Stimulated activated naive CD8-positive, alpha-beta T cell treated with anti-CD3 and anti-CD28 coated beads, Interleukin-15, amount 100 ng/mL, for 72 hours (primary cell): ENCODE results near the gene SPOUT1.
"Not testable (repeated sequence)": the region's sequence is repeated elsewhere in the genome, so short reads cannot be mapped to it uniquely, and the experiment has no call there.

ENCODE experiments used
- ATAC-seq: fragments of 150-1000 bp; cut with Tn5 transposase; 2 replicates; pipeline ENCODE4 v1.10.0; 2021; ENCODE audit warnings: mild to moderate bottlenecking, moderate library complexity
- DNase-seq, 2 donors: peaks; one replicate each; pipeline ENCODE4 v3.0.0; 2021 to 2022
- H3K27ac Mint-ChIP-seq, 2 donors: one replicate each; pipeline ENCODE4 v1.8.0; 2022; ENCODE audit warnings: mild to moderate bottlenecking in 2 of 2, mixed read lengths in 2 of 2, moderate library complexity in 2 of 2
- H3K27me3 Mint-ChIP-seq: one replicate; pipeline ENCODE4 v1.8.0; 2022; ENCODE audit warnings: mixed read lengths
- H3K4me1 Mint-ChIP-seq: one replicate; pipeline ENCODE4 v1.8.0; 2022; ENCODE audit warnings: mild to moderate bottlenecking, mixed read lengths
- H3K4me3 Mint-ChIP-seq, 2 donors: one replicate each; pipeline ENCODE4 v1.8.0; 2022; ENCODE audit warnings: mild to moderate bottlenecking in 2 of 2, mixed read lengths in 2 of 2, moderate library complexity in 1 of 2
- H3K9me3 Mint-ChIP-seq, 2 donors: one replicate each; pipeline ENCODE4 v1.8.0; 2022; ENCODE audit warnings: mixed read lengths in 2 of 2

Gene SPOUT1

GRCh38 chr9:128845186-128845931 is 15.8 kb upstream of the SPOUT1 start:
- Mint-ChIP-seq H3K4me1 (no peaks in the 10 kb centered on the region), H3K27me3 (no peaks in the 10 kb centered on the region), H3K27ac (no peak overlapping the region), H3K4me3 (no peak overlapping the region), H3K9me3 (no peaks in the 10 kb centered on the region)
- no peak for ATAC-seq
- DNase-seq: no peak

- not testable (repeated sequence) for H3K4me1 Mint-ChIP-seq, DNase-seq, H3K4me3 Mint-ChIP-seq, ATAC-seq, H3K27me3 Mint-ChIP-seq, H3K9me3 Mint-ChIP-seq
- H3K27ac Mint-ChIP-seq: peak overlapping the region in 1 of 2 donors; percentile 59
These were observed 13.6 kb upstream of the SPOUT1 start for GRCh38 chr9:128843171-128843570.

GRCh38 chr9:128841694-128842492 is 12.3 kb upstream of the SPOUT1 start:
- H3K27ac Mint-ChIP-seq: peak overlapping the region; percentile 28 to 42

GRCh38 chr9:128840524-128840923 is 10.9 kb upstream of the SPOUT1 start:
- no peak for DNase-seq
- H3K27me3 Mint-ChIP-seq: no peaks in the 10 kb centered on the region
- H3K4me1 Mint-ChIP-seq: no peaks in the 10 kb centered on the region
- H3K9me3 Mint-ChIP-seq: no peaks in the 10 kb centered on the region
- no peak for ATAC-seq
- no peak overlapping the region for H3K4me3 Mint-ChIP-seq
- no peak overlapping the region for H3K27ac Mint-ChIP-seq

More at GRCh38 chr9:128841694-128842492, 12.3 kb upstream of the SPOUT1 start:
- DNase-seq (no peak), ATAC-seq (no peak)
- Mint-ChIP-seq H3K27me3 (no peaks in the 10 kb centered on the region), H3K9me3 (no peaks in the 10 kb centered on the region), H3K4me1 (no peaks in the 10 kb centered on the region), H3K4me3 (no peak overlapping the region)

- H3K9me3 Mint-ChIP-seq: no peaks in the 10 kb centered on the region
- H3K4me3 Mint-ChIP-seq: no peak overlapping the region
- no peak overlapping the region for H3K27ac Mint-ChIP-seq
- DNase-seq (no peak), ATAC-seq (no peak)
- no peaks in the 10 kb centered on the region for H3K4me1 Mint-ChIP-seq
- no peaks in the 10 kb centered on the region for H3K27me3 Mint-ChIP-seq
These were observed 8.7 kb upstream of the SPOUT1 start for GRCh38 chr9:128838338-128838737.

GRCh38 chr9:128836509-128837145 is 7.0 kb upstream of the SPOUT1 start:
- no peaks in the 10 kb centered on the region for H3K4me1 Mint-ChIP-seq
- no peak overlapping the region for H3K4me3 Mint-ChIP-seq
- H3K27me3 Mint-ChIP-seq: no peaks in the 10 kb centered on the region
- no peak overlapping the region for H3K27ac Mint-ChIP-seq
- H3K9me3 Mint-ChIP-seq: no peaks in the 10 kb centered on the region
- DNase-seq (no peak), ATAC-seq (no peak)

GRCh38 chr9:128835246-128836210 is 5.9 kb upstream of the SPOUT1 start:
- H3K4me3 Mint-ChIP-seq: no peak overlapping the region
- no peaks in the 10 kb centered on the region for H3K9me3 Mint-ChIP-seq
- no peaks in the 10 kb centered on the region for H3K27me3 Mint-ChIP-seq
- DNase-seq (no peak), ATAC-seq (no peak)
- H3K27ac Mint-ChIP-seq: peak overlapping the region in 1 of 2 donors; percentile 12
- H3K4me1 Mint-ChIP-seq: no peaks in the 10 kb centered on the region

GRCh38 chr9:128833696-128834095 is 4.1 kb upstream of the SPOUT1 start:
- no peak for ATAC-seq
- H3K4me3 Mint-ChIP-seq: no peak overlapping the region
- peaks cover 14% of the 10 kb centered on the region for H3K4me1 Mint-ChIP-seq
- no peaks in the 10 kb centered on the region for H3K9me3 Mint-ChIP-seq
- no peak overlapping the region for H3K27ac Mint-ChIP-seq
- H3K27me3 Mint-ChIP-seq: no peaks in the 10 kb centered on the region
- DNase-seq: no peak

- Mint-ChIP-seq H3K27ac (peak overlapping the region; percentile 96 to 98), H3K9me3 (no peaks in the 10 kb centered on the region), H3K4me1 (peaks cover 37% of the 10 kb centered on the region), H3K27me3 (no peaks in the 10 kb centered on the region), H3K4me3 (peak overlapping the region; percentile 95 to 99)
- no peak for ATAC-seq
- peak in 1 of 2 donors; percentile 13 for DNase-seq
These were observed 708 bp downstream of the SPOUT1 start for GRCh38 chr9:128828719-128829452.

- ATAC-seq: no peak
- no peak for DNase-seq
- H3K9me3 Mint-ChIP-seq: no peaks in the 10 kb centered on the region
- peak overlapping the region; percentile 95 to 99 for H3K4me3 Mint-ChIP-seq
- H3K27ac Mint-ChIP-seq: peak overlapping the region in 1 of 2 donors; percentile 98
- H3K4me1 Mint-ChIP-seq: peaks cover 37% of the 10 kb centered on the region
- no peaks in the 10 kb centered on the region for H3K27me3 Mint-ChIP-seq
These were observed 1.3 kb downstream of the SPOUT1 start for GRCh38 chr9:128828267-128828666.

GRCh38 chr9:128825923-128826700 is 3.5 kb downstream of the SPOUT1 start:
- Mint-ChIP-seq H3K4me3 (no peak overlapping the region), H3K4me1 (peaks cover 48% of the 10 kb centered on the region), H3K27ac (peak overlapping the region in 1 of 2 donors; percentile 27), H3K9me3 (no peaks in the 10 kb centered on the region), H3K27me3 (no peaks in the 10 kb centered on the region)
- ATAC-seq (no peak), DNase-seq (no peak)

GRCh38 chr9:128824911-128825310 is 4.7 kb downstream of the SPOUT1 start:
- Mint-ChIP-seq H3K27ac (no peak overlapping the region), H3K4me3 (no peak overlapping the region)

GRCh38 chr9:128823903-128824406 is 5.6 kb downstream of the SPOUT1 start:
- Mint-ChIP-seq H3K4me1 (peaks cover 58% of the 10 kb centered on the region), H3K9me3 (no peaks in the 10 kb centered on the region), H3K27me3 (no peaks in the 10 kb centered on the region), H3K4me3 (no peak overlapping the region), H3K27ac (peak overlapping the region in 1 of 2 donors; percentile 63)
- ATAC-seq (no peak), DNase-seq (no peak)

More at GRCh38 chr9:128824911-128825310, 4.7 kb downstream of the SPOUT1 start:
- ATAC-seq (no peak), DNase-seq (no peak)
- Mint-ChIP-seq H3K27me3 (no peaks in the 10 kb centered on the region), H3K9me3 (no peaks in the 10 kb centered on the region), H3K4me1 (peaks cover 55% of the 10 kb centered on the region)
